HepG2 (cell line): ENCODE measurements around the gene SMYD5. TPM values are rescaled to one million over a fixed set of nuclear protein-coding genes. Genes with fewer than 3 reads are reported as not detected.

Experiments
- FOXJ3 ChIP-seq: sonication (generic); formaldehyde crosslinking; IDR thresholded peaks from 2 replicates; pipeline ENCODE4 v1.4.0; 2020; ENCODE audit warnings: missing genetic modification reagents, mild to moderate bottlenecking, borderline replicate concordance
- GATA4 ChIP-seq: sonication (generic); IDR thresholded peaks from 2 replicates; pipeline ENCODE4 v1.6.1; 2016; ENCODE audit warnings: antibody characterized with exemption, low read depth, borderline replicate concordance
- HNF4A ChIP-seq: sonication (generic); formaldehyde crosslinking; IDR thresholded peaks from 2 replicates; pipeline ENCODE4 v1.4.0; 2020; ENCODE audit warnings: missing genetic modification reagents
- HOXA9 ChIP-seq: sonication (generic); formaldehyde crosslinking; IDR thresholded peaks from 2 replicates; pipeline ENCODE4 v1.8.1; 2022; ENCODE audit warnings: missing genetic modification reagents, mild to moderate bottlenecking, moderate library complexity, borderline replicate concordance
- MLLT10 ChIP-seq: sonication (generic); formaldehyde crosslinking; IDR thresholded peaks from 2 replicates; pipeline ENCODE4 v1.4.0; 2020; ENCODE audit warnings: missing genetic modification reagents
- NRL ChIP-seq: sonication (generic); formaldehyde crosslinking; IDR thresholded peaks from 2 replicates; pipeline ENCODE4 v1.5.0; 2020; ENCODE audit warnings: missing genetic modification reagents, mild to moderate bottlenecking, moderate library complexity, borderline replicate concordance
- PAWR ChIP-seq: sonication (generic); formaldehyde crosslinking; IDR thresholded peaks from 2 replicates; pipeline ENCODE4 v1.4.0; 2020; ENCODE audit warnings: missing genetic modification reagents, mild to moderate bottlenecking, borderline replicate concordance
- PCBP1 ChIP-seq: fragments of 200-400 bp; formaldehyde crosslinking; IDR thresholded peaks from 2 replicates; pipeline ENCODE4 v1.6.1; 2017; ENCODE audit warnings: mild to moderate bottlenecking, low read depth, low read length, borderline replicate concordance
- SCMH1 ChIP-seq: sonication (generic); formaldehyde crosslinking; IDR thresholded peaks from 2 replicates; pipeline ENCODE4 v1.9.0; 2021; ENCODE audit warnings: missing genetic modification reagents, mild to moderate bottlenecking, borderline replicate concordance
- SMC3 ChIP-seq: IDR thresholded peaks from 2 replicates; pipeline ENCODE4 v1.6.1; 2011; ENCODE audit warnings: low read length, improper control_type of control experiment
- WIZ ChIP-seq: sonication (generic); formaldehyde crosslinking; IDR thresholded peaks from 2 replicates; pipeline ENCODE4 v1.5.1; 2020; ENCODE audit warnings: mild to moderate bottlenecking, missing genetic modification reagents
- ZNF441 ChIP-seq: sonication (generic); formaldehyde crosslinking; IDR thresholded peaks from 2 replicates; pipeline ENCODE4 v1.7.0; 2021; ENCODE audit warnings: missing genetic modification reagents, borderline replicate concordance
- polyA plus RNA-seq, 8 experiments: library from polyadenylated mRNA; depleted of rRNA in 3 of 8; stranded (reverse) in 7 of 8; unstranded in 1 of 8; fragments of >200 nt; fragmentation: Illumina TruSeq in 4 of 8; extraction: Trizol in 4 of 8; gene quantifications; 2 replicates each; pipeline versions ENCODE4 v1.2.1 to v1.2.3, GENCODE V29; 2011 to 2016; ENCODE audit warnings: low read depth in 4 of 8, missing spikeins in 1 of 8, mixed read lengths in 1 of 8; ENCODE audit not compliant: insufficient read depth in 1 of 8
- total RNA-seq, 5 experiments: library from RNA; depleted of rRNA; stranded (reverse); fragments of >200 nt; fragmentation: Illumina TruSeq; extraction: Trizol; gene quantifications; 2 replicates each; pipeline ENCODE4 v1.2.3, GENCODE V29; 2016; ENCODE audit warnings: low read depth in 1 of 5
- TF ChIP-seq, protein P1 (sequence below), 2 experiments: sonication (generic) in 1 of 2; formaldehyde crosslinking in 1 of 2; IDR thresholded peaks; 2 replicates each; pipeline versions ENCODE4 v1.5.1 to v1.6.1; 2011 to 2020; ENCODE audit warnings: borderline replicate concordance in 1 of 2, low read depth in 1 of 2, low read length in 1 of 2, mild to moderate bottlenecking in 1 of 2, missing genetic modification reagents in 1 of 2, moderate library complexity in 1 of 2
- TF ChIP-seq, protein P2 (sequence below): sonication (generic); formaldehyde crosslinking; IDR thresholded peaks from 2 replicates; pipeline ENCODE4 v1.4.0; 2020; ENCODE audit warnings: missing genetic modification reagents, borderline replicate concordance
- TF ChIP-seq, protein P3 (sequence below): sonication (generic); formaldehyde crosslinking; IDR thresholded peaks from 2 replicates; pipeline ENCODE4 v1.4.0; 2020; ENCODE audit warnings: mild to moderate bottlenecking, missing genetic modification reagents
- TF ChIP-seq, protein P4 (sequence below): sonication (generic); formaldehyde crosslinking; IDR thresholded peaks from 2 replicates; pipeline ENCODE4 v1.4.0; 2020; ENCODE audit warnings: missing genetic modification reagents
- TF ChIP-seq, protein P5 (sequence below): sonication (generic); formaldehyde crosslinking; IDR thresholded peaks from 2 replicates; pipeline ENCODE4 v1.9.0; 2022; ENCODE audit warnings: missing genetic modification reagents, mild to moderate bottlenecking, borderline replicate concordance

Gene SMYD5
- total and polyA plus RNA-seq, 2 of the 13 experiments (the other 11 are each of a cell fraction or from before 2014, with no cell fraction given) = 55.8 to 70.4 TPM

DNA sequence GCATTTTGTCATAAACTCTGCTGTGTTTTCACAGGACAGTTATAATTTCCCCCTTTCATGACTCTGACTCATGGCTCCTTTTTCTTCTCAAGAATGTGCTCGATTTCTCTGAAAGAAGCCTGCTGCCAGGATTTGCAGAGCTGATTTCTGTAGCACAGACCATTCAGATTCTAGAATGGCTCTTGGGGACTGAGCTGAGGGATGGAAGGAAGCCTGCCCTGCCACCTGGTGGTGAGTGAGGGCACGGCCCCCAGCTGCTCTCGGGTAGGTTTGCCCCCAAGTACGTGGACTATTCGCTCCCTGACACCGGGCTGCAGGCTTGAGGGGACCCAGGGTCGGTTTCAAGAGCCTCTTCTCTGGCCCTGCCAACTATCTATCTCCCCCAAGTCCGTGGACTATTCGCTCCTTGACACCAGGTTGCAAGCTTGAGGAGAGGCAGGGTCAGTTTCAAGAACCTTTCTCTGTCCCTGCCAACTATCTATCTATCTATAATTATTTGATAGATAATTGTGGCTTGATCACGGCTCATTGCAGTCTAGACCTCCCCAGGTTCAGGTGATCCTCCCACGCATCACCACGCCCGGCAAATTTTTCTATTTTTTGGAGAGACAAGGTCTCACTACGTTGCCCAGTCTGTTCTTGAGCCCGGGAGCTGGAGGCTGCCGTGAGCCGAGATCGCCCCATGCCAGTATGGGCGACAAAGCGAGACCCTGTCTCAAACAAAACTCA lies 1.4 kb upstream of the SMYD5 start (continued):
- TF ChIP-seq ZNF441 (no peak), NRL (CRISPR knock-in tag) (peak; percentile 21; the same call in 1 of the 2 replicates), FOXJ3 (no peak), SCMH1 (no peak), PAWR (no peak), PCBP1 (no peak), HOXA9 (no peak), HNF4A (CRISPR knock-in tag) (peak; percentile 40; the same call in 1 of the 2 replicates), MLLT10 (CRISPR knock-in tag) (no peak), WIZ (peak; percentile 3; the same call in 1 of the 2 replicates), SMC3 (peak; percentile 51), GATA4 (no peak)
- TF ChIP-seq, protein P1, sequence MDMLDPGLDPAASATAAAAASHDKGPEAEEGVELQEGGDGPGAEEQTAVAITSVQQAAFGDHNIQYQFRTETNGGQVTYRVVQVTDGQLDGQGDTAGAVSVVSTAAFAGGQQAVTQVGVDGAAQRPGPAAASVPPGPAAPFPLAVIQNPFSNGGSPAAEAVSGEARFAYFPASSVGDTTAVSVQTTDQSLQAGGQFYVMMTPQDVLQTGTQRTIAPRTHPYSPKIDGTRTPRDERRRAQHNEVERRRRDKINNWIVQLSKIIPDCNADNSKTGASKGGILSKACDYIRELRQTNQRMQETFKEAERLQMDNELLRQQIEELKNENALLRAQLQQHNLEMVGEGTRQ (IDR thresholded peaks at IDR 0.05; ENCODE audit: low read depth, low read length) = no peak
- TF ChIP-seq, protein P1 (CRISPR knock-in tag; IDR thresholded peaks at IDR 0.05; ENCODE audit: borderline replicate concordance) = no peak
- TF ChIP-seq, protein P2, sequence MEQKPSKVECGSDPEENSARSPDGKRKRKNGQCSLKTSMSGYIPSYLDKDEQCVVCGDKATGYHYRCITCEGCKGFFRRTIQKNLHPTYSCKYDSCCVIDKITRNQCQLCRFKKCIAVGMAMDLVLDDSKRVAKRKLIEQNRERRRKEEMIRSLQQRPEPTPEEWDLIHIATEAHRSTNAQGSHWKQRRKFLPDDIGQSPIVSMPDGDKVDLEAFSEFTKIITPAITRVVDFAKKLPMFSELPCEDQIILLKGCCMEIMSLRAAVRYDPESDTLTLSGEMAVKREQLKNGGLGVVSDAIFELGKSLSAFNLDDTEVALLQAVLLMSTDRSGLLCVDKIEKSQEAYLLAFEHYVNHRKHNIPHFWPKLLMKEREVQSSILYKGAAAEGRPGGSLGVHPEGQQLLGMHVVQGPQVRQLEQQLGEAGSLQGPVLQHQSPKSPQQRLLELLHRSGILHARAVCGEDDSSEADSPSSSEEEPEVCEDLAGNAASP (CRISPR knock-in tag) = peak; percentile 40; the same call in 1 of the 2 replicates
- TF ChIP-seq, protein P3, sequence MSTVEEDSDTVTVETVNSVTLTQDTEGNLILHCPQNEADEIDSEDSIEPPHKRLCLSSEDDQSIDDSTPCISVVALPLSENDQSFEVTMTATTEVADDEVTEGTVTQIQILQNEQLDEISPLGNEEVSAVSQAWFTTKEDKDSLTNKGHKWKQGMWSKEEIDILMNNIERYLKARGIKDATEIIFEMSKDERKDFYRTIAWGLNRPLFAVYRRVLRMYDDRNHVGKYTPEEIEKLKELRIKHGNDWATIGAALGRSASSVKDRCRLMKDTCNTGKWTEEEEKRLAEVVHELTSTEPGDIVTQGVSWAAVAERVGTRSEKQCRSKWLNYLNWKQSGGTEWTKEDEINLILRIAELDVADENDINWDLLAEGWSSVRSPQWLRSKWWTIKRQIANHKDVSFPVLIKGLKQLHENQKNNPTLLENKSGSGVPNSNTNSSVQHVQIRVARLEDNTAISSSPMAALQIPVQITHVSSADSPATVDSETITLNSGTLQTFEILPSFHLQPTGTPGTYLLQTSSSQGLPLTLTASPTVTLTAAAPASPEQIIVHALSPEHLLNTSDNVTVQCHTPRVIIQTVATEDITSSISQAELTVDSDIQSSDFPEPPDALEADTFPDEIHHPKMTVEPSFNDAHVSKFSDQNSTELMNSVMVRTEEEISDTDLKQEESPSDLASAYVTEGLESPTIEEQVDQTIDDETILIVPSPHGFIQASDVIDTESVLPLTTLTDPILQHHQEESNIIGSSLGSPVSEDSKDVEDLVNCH (CRISPR knock-in tag) = no peak
- TF ChIP-seq, protein P4, sequence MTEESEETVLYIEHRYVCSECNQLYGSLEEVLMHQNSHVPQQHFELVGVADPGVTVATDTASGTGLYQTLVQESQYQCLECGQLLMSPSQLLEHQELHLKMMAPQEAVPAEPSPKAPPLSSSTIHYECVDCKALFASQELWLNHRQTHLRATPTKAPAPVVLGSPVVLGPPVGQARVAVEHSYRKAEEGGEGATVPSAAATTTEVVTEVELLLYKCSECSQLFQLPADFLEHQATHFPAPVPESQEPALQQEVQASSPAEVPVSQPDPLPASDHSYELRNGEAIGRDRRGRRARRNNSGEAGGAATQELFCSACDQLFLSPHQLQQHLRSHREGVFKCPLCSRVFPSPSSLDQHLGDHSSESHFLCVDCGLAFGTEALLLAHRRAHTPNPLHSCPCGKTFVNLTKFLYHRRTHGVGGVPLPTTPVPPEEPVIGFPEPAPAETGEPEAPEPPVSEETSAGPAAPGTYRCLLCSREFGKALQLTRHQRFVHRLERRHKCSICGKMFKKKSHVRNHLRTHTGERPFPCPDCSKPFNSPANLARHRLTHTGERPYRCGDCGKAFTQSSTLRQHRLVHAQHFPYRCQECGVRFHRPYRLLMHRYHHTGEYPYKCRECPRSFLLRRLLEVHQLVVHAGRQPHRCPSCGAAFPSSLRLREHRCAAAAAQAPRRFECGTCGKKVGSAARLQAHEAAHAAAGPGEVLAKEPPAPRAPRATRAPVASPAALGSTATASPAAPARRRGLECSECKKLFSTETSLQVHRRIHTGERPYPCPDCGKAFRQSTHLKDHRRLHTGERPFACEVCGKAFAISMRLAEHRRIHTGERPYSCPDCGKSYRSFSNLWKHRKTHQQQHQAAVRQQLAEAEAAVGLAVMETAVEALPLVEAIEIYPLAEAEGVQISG (CRISPR knock-in tag) = peak; percentile 71
- TF ChIP-seq, protein P5, sequence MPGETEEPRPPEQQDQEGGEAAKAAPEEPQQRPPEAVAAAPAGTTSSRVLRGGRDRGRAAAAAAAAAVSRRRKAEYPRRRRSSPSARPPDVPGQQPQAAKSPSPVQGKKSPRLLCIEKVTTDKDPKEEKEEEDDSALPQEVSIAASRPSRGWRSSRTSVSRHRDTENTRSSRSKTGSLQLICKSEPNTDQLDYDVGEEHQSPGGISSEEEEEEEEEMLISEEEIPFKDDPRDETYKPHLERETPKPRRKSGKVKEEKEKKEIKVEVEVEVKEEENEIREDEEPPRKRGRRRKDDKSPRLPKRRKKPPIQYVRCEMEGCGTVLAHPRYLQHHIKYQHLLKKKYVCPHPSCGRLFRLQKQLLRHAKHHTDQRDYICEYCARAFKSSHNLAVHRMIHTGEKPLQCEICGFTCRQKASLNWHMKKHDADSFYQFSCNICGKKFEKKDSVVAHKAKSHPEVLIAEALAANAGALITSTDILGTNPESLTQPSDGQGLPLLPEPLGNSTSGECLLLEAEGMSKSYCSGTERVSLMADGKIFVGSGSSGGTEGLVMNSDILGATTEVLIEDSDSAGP (CRISPR knock-in tag) = peak; percentile 41
